Muscle layer of duodenum (tissue), 2 donors: ENCODE data around the gene DPY30.
A peak's percentile ranks its signal among the peaks of the same experiment; 100 is the strongest.

ENCODE experiments used
- H3K27ac ChIP-seq: one replicate; pipeline ENCODE4 v1.7.0; 2013; ENCODE audit warnings: mild to moderate bottlenecking, low read length
- H3K27me3 ChIP-seq: one replicate; pipeline ENCODE4 v1.7.0; 2013; ENCODE audit warnings: low read depth, mild to moderate bottlenecking, control low read depth, low read length
- H3K36me3 ChIP-seq, 2 donors: one replicate each; pipeline ENCODE4 v1.7.0; 2013; ENCODE audit warnings: low read length in 2 of 2, control low read depth in 1 of 2, mild to moderate bottlenecking in 1 of 2; ENCODE audit not compliant: insufficient read depth in 2 of 2, control insufficient read depth in 1 of 2
- H3K4me1 ChIP-seq, 2 donors: one replicate each; pipeline ENCODE4 v1.7.0; 2013; ENCODE audit warnings: low read length in 2 of 2, mild to moderate bottlenecking in 2 of 2, control low read depth in 1 of 2, moderate library complexity in 1 of 2; ENCODE audit not compliant: insufficient read depth in 2 of 2, control insufficient read depth in 1 of 2
- H3K4me3 ChIP-seq, 2 donors: one replicate each; pipeline ENCODE4 v1.7.0; 2013; ENCODE audit warnings: low read length in 2 of 2, low read depth in 1 of 2, mild to moderate bottlenecking in 1 of 2
- H3K9me3 ChIP-seq, 2 donors: one replicate each; pipeline ENCODE4 v1.7.0; 2013; ENCODE audit warnings: low read length in 2 of 2, control low read depth in 1 of 2, mild to moderate bottlenecking in 1 of 2; ENCODE audit not compliant: control insufficient read depth in 1 of 2
- donor health status: healthy.

Gene DPY30

DNA sequence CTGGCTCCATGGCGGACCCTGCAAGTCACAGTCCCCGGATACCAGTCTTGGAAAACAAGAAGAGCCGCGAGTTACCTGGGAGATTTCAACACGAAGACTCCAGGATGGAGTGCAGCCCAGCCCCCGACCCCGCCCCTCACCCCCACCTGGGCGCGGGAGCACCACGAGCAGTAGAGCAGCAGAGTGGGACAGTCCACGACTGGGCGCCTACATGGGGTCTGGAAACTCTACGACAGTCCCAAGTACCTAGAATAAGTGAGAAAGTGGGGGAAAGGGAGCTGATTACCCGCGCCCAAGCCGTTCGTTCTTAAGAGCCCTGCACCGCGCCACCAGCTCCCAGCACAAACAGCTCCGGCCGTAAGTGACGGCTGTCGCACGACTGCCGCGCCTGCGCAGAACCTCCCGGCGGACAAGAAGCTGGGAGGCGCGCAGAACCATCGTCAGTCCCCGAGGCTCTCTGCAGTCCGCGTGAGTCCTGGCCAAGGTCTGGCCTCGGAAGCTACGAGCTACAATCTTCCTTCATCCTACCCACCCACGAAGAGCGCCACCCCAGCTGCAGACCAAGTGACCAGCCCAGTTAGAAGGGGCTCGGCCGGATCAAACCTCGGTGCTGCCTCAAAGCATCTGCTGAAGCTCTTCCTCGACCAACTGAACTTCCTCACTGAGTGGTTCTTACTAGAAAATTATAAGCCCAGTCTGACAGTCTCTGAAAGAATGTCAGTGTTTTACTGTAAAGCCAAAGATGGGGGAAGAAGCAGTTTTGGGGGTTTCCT lies at the start of gene DPY30:
DPY30 (minus strand) TSS at position 359 of the 773 bp plus-strand sequence; CDS start at position 10, 349 bp downstream.
- H3K4me1 ChIP-seq: peaks cover 0 to 6% of the 10 kb centered on the region in 2 donors
- no peaks in the 10 kb centered on the region for H3K27me3 ChIP-seq
- H3K36me3 ChIP-seq: no peaks in the 10 kb centered on the region
- peak within 1 kb of the TSS; percentile 85 to 89 for H3K4me3 ChIP-seq
- no peaks in the 10 kb centered on the region for H3K9me3 ChIP-seq
- H3K27ac ChIP-seq: peak within 1 kb of the TSS; percentile 84

- no peaks in the 10 kb centered on the region for H3K9me3 ChIP-seq
- H3K4me1 ChIP-seq: no peaks in the 10 kb centered on the region
- no peaks in the 10 kb centered on the region for H3K36me3 ChIP-seq
- H3K4me3 ChIP-seq: no peak overlapping the region
- no peaks in the 10 kb centered on the region for H3K27me3 ChIP-seq
- H3K27ac ChIP-seq: no peak overlapping the region
Measured at GRCh38 chr2:32074134-32074506, 34.5 kb upstream of the DPY30 start.

- Histone ChIP-seq H3K4me3 (no peak overlapping the region), H3K36me3 (no peaks in the 10 kb centered on the region), H3K27ac (no peak overlapping the region), H3K9me3 (no peaks in the 10 kb centered on the region), H3K4me1 (peaks cover 4 to 15% of the 10 kb centered on the region in 2 donors), H3K27me3 (no peaks in the 10 kb centered on the region)
Measured at GRCh38 chr2:32067549-32067948, 27.9 kb upstream of the DPY30 start.

DNA sequence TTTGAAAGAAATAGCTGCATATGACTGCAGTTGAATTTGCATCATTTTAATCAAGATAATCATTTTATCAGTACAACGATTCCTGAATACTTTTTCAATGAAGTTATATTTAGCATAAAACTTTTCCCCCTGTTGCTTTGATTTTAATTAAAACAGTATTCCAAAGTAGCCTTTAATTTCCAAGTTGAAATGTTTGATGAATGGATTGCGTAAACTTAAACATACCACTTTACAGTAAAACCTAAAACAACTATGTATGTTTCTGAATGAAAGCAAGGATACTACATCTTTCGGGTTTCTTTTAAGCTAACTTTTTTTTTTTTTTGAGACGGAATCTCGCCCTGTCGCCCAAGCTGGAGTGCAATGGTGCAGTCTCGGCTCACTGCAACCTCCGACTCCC lies 25.1 kb upstream of the DPY30 start:
- Histone ChIP-seq H3K4me3 (peak overlapping the region; percentile 86 to 88), H3K36me3 (no peaks in the 10 kb centered on the region), H3K27ac (no peak overlapping the region)

GRCh38 chr2:32064021-32064601 lies 24.5 kb upstream of the DPY30 start:
- Histone ChIP-seq H3K36me3 (no peaks in the 10 kb centered on the region), H3K4me1 (peaks cover 4 to 15% of the 10 kb centered on the region in 2 donors), H3K27me3 (no peaks in the 10 kb centered on the region), H3K27ac (peak overlapping the region; percentile 60), H3K4me3 (peak overlapping the region; percentile 86 to 88), H3K9me3 (no peaks in the 10 kb centered on the region)

More for the DNA sequence above, 25.1 kb upstream of the DPY30 start:
- no peaks in the 10 kb centered on the region for H3K9me3 ChIP-seq
- H3K27me3 ChIP-seq: no peaks in the 10 kb centered on the region
- peaks cover 4 to 15% of the 10 kb centered on the region in 2 donors for H3K4me1 ChIP-seq

GRCh38 chr2:32063310-32064020 lies 23.9 kb upstream of the DPY30 start, which contains the start of gene SPAST:
Gene SPAST, plus strand, starts transcription at chr2:32063556. Its CDS starts 276 bp downstream, at chr2:32063832.
- no peaks in the 10 kb centered on the region for H3K27me3 ChIP-seq
- H3K4me3 ChIP-seq: peak within 1 kb of the TSS; percentile 86 to 88
- H3K9me3 ChIP-seq: no peaks in the 10 kb centered on the region
- peaks cover 4 to 15% of the 10 kb centered on the region in 2 donors for H3K4me1 ChIP-seq
- no peaks in the 10 kb centered on the region for H3K36me3 ChIP-seq
- H3K27ac ChIP-seq: peak within 1 kb of the TSS; percentile 77

- Histone ChIP-seq H3K9me3 (no peaks in the 10 kb centered on the region), H3K4me1 (peaks cover 4 to 15% of the 10 kb centered on the region in 2 donors), H3K4me3 (peak overlapping the region; percentile 86 to 88), H3K27ac (peak overlapping the region; percentile 77), H3K36me3 (no peaks in the 10 kb centered on the region), H3K27me3 (no peaks in the 10 kb centered on the region)
Measured at GRCh38 chr2:32061973-32062861, 22.6 kb upstream of the DPY30 start.

GRCh38 chr2:32061430-32061829 lies 21.8 kb upstream of the DPY30 start:
- Histone ChIP-seq H3K4me3 (no peak overlapping the region), H3K36me3 (no peaks in the 10 kb centered on the region), H3K27me3 (no peaks in the 10 kb centered on the region), H3K9me3 (no peaks in the 10 kb centered on the region), H3K27ac (no peak overlapping the region), H3K4me1 (peaks cover 4 to 15% of the 10 kb centered on the region in 2 donors)

DNA sequence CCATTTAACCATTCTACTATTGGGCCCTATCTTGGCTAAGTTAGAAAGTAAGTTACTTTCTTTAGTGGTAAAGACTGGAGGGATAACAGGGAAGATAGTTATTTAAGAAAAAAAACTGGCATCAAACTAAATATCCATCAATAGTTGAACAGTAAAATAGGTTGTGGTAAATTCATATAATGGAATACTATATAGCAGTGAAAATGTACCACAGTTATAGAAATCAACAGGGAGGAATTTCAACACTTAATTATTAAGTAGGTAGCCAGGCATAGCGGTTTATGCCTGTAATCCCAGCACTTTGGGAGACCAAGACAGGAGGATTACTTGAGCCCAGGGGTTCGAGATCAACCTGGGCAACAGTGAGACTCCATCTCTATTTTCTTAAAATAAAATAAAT lies 20.7 kb upstream of the DPY30 start:
- Histone ChIP-seq H3K4me1 (peaks cover 4 to 10% of the 10 kb centered on the region in 2 donors), H3K27ac (no peak overlapping the region), H3K4me3 (no peak overlapping the region), H3K27me3 (no peaks in the 10 kb centered on the region), H3K36me3 (no peaks in the 10 kb centered on the region), H3K9me3 (no peaks in the 10 kb centered on the region)

DNA sequence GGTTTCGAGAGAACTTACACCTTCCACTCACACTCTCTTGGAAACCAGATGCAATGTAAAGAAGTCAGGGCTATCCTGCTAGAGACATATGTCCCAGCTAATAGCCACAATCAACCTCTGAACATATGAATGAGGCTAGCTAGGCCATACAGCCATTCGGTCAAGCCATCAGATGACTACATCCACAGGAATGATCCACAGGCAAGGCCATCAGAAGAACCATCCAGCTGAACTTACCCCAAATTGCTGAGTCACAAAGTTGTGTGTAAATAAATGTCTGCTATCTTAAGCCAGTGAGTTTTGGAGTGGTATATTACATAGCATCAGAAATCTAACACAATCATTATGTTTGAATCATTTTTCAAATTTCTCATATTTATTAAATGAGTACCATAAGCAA lies 18.5 kb upstream of the DPY30 start:
- H3K4me1 ChIP-seq: no peaks in the 10 kb centered on the region
- H3K9me3 ChIP-seq: no peaks in the 10 kb centered on the region
- no peak overlapping the region for H3K4me3 ChIP-seq
- H3K36me3 ChIP-seq: no peaks in the 10 kb centered on the region
- H3K27ac ChIP-seq: no peak overlapping the region
- H3K27me3 ChIP-seq: no peaks in the 10 kb centered on the region
